ENCODE data around the gene MYZAP.

DNA sequence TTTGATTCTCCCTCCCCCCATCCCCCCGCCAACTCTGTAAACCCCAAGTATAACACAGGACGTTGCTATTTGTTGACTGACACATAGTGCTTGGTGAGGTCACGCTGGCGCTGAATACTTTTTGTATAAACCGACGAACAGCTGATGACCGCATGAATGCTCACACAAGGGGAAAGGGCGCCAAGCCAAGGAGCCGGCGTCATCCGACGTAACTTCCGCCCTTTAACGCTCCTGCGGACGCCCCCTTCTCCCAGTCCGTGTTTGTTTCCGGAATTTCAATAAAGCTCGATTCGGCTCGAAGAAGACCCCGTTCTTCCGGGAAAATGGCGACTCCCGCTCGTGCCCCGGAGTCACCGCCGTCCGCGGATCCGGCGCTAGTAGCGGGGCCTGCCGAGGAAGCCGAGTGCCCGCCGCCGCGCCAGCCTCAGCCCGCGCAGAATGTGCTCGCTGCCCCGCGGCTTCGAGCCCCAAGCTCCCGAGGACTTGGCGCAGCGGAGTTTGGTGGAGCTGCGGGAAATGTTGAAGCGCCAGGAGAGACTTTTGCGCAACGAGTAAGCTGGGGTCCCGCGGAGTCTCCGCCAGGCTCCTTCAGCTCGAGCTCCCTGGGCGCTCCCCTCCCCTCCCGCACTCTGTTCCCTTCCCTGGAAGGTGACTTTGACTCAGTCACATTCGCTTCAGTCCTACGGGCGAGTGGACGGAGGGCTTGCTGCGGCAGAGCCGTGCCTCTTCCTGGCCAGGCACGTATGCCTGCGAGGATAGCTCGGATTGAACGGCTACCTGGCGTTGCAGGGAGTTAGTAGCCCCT is 114.9 kb downstream of the MYZAP start, which contains the start of gene POLR2M:
- TF ChIP-seq POLR2A (IDR thresholded peaks at IDR 0.05; ENCODE audit: low read depth, low read length) (peak; percentile 88), EP300 (IDR thresholded peaks at IDR 0.05; ENCODE audit: borderline replicate concordance in 1 of 2, control insufficient read depth in 1 of 2, low read depth in 2 of 2, low read length in 2 of 2) (peak in 1 of 2 experiments; percentile 49; a peak in 1 of 4 replicates), SUPT20H (IDR thresholded peaks at IDR 0.05; ENCODE audit: borderline replicate concordance, control insufficient read depth, low read depth, low read length) (no peak)
- TF ChIP-seq, protein P1, sequence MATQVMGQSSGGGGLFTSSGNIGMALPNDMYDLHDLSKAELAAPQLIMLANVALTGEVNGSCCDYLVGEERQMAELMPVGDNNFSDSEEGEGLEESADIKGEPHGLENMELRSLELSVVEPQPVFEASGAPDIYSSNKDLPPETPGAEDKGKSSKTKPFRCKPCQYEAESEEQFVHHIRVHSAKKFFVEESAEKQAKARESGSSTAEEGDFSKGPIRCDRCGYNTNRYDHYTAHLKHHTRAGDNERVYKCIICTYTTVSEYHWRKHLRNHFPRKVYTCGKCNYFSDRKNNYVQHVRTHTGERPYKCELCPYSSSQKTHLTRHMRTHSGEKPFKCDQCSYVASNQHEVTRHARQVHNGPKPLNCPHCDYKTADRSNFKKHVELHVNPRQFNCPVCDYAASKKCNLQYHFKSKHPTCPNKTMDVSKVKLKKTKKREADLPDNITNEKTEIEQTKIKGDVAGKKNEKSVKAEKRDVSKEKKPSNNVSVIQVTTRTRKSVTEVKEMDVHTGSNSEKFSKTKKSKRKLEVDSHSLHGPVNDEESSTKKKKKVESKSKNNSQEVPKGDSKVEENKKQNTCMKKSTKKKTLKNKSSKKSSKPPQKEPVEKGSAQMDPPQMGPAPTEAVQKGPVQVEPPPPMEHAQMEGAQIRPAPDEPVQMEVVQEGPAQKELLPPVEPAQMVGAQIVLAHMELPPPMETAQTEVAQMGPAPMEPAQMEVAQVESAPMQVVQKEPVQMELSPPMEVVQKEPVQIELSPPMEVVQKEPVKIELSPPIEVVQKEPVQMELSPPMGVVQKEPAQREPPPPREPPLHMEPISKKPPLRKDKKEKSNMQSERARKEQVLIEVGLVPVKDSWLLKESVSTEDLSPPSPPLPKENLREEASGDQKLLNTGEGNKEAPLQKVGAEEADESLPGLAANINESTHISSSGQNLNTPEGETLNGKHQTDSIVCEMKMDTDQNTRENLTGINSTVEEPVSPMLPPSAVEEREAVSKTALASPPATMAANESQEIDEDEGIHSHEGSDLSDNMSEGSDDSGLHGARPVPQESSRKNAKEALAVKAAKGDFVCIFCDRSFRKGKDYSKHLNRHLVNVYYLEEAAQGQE (IDR thresholded peaks at IDR 0.05; ENCODE audit: low read depth, low read length) = no peak

Measured in GM12878 (cell line).